Panc1 (cell line): ENCODE results near the gene LEMD2. TPM values are rescaled to one million over a fixed set of nuclear protein-coding genes. Genes with fewer than 3 reads are reported as not detected.

Source experiments
- ATAC-seq: fragments of 200-7000 bp; cut with Tn5 transposase; 2 replicates; pipeline ENCODE4 v1.9.1; 2020; ENCODE audit warnings: mild to moderate bottlenecking, moderate library complexity
- BruUV-seq: library from RNA; stranded (reverse); fragments of 400-500 nt; replicated peaks from 2 replicates; lab custom pipeline; 2021; lab: Mats Ljungman, UMichigan
- CTCF ChIA-PET: fragments of 300-600 bp; sonication (Branson Sonifier 250); formaldehyde crosslinking; loops from one replicate; lab custom pipeline; 2022; ENCODE audit warnings: antibody characterized with exemption; lab: Charles Lee
- POLR2A ChIA-PET: fragments of 300-600 bp; sonication (Branson Sonifier 250); formaldehyde crosslinking; loops from one replicate; lab custom pipeline; 2022; ENCODE audit warnings: antibody characterized with exemption; lab: Charles Lee
- DNase-seq: peaks from one replicate; pipeline ENCODE4 v3.0.0-alpha.2; 2010; ENCODE audit warnings: low read depth, low spot score
- H3K27ac ChIP-seq: 2 replicates; pipeline ENCODE4 v1.5.1; 2011; ENCODE audit warnings: mild to moderate bottlenecking, low read length, inconsistent platforms
- H3K27me3 ChIP-seq: fragments of 200-500 bp; sonication (Bioruptor generic); 2 replicates; pipeline ENCODE4 v1.6.0; 2014; ENCODE audit warnings: low read length, inconsistent platforms; ENCODE audit not compliant: control insufficient read depth, insufficient read depth
- H3K36me3 ChIP-seq: fragments of 200-500 bp; sonication (Bioruptor generic); 2 replicates; pipeline ENCODE4 v1.5.1; 2014; ENCODE audit warnings: inconsistent platforms, mild to moderate bottlenecking, low read length, moderate library complexity; ENCODE audit not compliant: control insufficient read depth, insufficient read depth
- H3K4me1 ChIP-seq: 2 replicates; pipeline ENCODE4 v1.5.1; 2011; ENCODE audit warnings: inconsistent platforms, mild to moderate bottlenecking, low read length, moderate library complexity; ENCODE audit not compliant: control insufficient read depth, insufficient read depth
- H3K4me3 ChIP-seq, 2 experiments: 2 replicates each; pipeline ENCODE4 v1.5.1; 2011 to 2012; ENCODE audit warnings: low read depth in 2 of 2, low read length in 2 of 2, mild to moderate bottlenecking in 2 of 2, inconsistent platforms in 1 of 2, moderate library complexity in 1 of 2
- H3K9me3 ChIP-seq: fragments of 200-500 bp; sonication (Bioruptor generic); 2 replicates; pipeline ENCODE4 v1.5.1; 2014; ENCODE audit warnings: low read depth, mild to moderate bottlenecking, inconsistent platforms, low read length, moderate library complexity; ENCODE audit not compliant: control insufficient read depth, insufficient read depth
- POLR2AphosphoS5 ChIP-seq: IDR thresholded peaks from 2 replicates; pipeline ENCODE4 v1.6.1; 2012; ENCODE audit warnings: mild to moderate bottlenecking, low read depth, low read length, moderate library complexity
- SIN3A ChIP-seq: IDR thresholded peaks from 2 replicates; pipeline ENCODE4 v1.6.1; 2012; ENCODE audit warnings: low read depth, mild to moderate bottlenecking, low read length, moderate library complexity, borderline replicate concordance; ENCODE audit not compliant: insufficient read depth
- TCF7L2 ChIP-seq: IDR thresholded peaks from 2 replicates; pipeline ENCODE4 v1.6.1; 2011; ENCODE audit warnings: mild to moderate bottlenecking, low read depth, low read length, inconsistent platforms
- in situ Hi-C: cut with HindIII; loops from 2 replicates; pipeline ENCODE4 v1.10.0; 2016; ENCODE audit warnings: low sequenced_read_pairs, low pct_unique_long_range_greater_than_20kb
- intact Hi-C: fragments of 100-400 bp; cut with micrococcal nuclease; formaldehyde crosslinking; loops from one replicate; pipeline ENCODE4 v1.10.0; 2022; ENCODE audit not compliant: unreplicated experiment
- total RNA-seq: library from RNA; stranded (reverse); gene quantifications from one replicate; pipeline ENCODE4 v1.2.1, GENCODE V29; 2021; ENCODE audit not compliant: unreplicated experiment
- TF ChIP-seq, protein P1 (sequence below), 2 experiments: IDR thresholded peaks; 2 replicates each; pipeline ENCODE4 v1.6.1; 2011 to 2012; ENCODE audit warnings: low read depth in 2 of 2, control low read depth in 1 of 2, low read length in 1 of 2, mild to moderate bottlenecking in 1 of 2, moderate library complexity in 1 of 2; ENCODE audit not compliant: insufficient read depth in 1 of 2
- TF ChIP-seq, protein P2 (sequence below): fragments of 450-650 bp; IDR thresholded peaks from 2 replicates; pipeline ENCODE4 v1.5.1; 2017; ENCODE audit warnings: mild to moderate bottlenecking

The LEMD2 gene
- total RNA-seq, 1 experiment from 2014 or later: 89.8 TPM

DNA sequence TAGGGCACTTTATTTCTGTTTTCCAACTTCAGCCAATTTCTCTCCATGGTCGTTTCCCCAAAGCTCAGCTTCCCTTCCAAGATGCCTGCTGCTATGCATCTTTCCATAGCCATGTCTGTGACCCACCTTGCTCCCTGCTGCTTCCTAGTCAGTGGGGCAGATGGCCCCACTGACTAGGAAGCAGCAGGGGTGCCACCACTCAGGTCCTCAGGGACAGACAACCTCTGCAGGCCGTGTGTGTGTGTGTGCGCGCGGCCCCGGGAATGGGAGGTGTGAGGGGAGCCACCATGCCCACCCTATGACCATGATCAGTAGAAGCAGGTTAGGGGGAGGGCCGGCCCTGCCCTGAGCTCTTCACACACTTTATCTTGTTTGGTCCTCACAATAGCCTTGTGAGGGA, 39.5 kb downstream of the LEMD2 start:
- no peak overlapping the region for H3K4me3 ChIP-seq
- TF ChIP-seq TCF7L2 (no peak), POLR2AphosphoS5 (no peak), SIN3A (no peak)
- TF ChIP-seq, protein P1, sequence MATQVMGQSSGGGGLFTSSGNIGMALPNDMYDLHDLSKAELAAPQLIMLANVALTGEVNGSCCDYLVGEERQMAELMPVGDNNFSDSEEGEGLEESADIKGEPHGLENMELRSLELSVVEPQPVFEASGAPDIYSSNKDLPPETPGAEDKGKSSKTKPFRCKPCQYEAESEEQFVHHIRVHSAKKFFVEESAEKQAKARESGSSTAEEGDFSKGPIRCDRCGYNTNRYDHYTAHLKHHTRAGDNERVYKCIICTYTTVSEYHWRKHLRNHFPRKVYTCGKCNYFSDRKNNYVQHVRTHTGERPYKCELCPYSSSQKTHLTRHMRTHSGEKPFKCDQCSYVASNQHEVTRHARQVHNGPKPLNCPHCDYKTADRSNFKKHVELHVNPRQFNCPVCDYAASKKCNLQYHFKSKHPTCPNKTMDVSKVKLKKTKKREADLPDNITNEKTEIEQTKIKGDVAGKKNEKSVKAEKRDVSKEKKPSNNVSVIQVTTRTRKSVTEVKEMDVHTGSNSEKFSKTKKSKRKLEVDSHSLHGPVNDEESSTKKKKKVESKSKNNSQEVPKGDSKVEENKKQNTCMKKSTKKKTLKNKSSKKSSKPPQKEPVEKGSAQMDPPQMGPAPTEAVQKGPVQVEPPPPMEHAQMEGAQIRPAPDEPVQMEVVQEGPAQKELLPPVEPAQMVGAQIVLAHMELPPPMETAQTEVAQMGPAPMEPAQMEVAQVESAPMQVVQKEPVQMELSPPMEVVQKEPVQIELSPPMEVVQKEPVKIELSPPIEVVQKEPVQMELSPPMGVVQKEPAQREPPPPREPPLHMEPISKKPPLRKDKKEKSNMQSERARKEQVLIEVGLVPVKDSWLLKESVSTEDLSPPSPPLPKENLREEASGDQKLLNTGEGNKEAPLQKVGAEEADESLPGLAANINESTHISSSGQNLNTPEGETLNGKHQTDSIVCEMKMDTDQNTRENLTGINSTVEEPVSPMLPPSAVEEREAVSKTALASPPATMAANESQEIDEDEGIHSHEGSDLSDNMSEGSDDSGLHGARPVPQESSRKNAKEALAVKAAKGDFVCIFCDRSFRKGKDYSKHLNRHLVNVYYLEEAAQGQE (IDR thresholded peaks at IDR 0.05; ENCODE audit: insufficient read depth in 1 of 2, low read depth in 2 of 2, low read length in 1 of 2): no peak
- TF ChIP-seq, protein P2, sequence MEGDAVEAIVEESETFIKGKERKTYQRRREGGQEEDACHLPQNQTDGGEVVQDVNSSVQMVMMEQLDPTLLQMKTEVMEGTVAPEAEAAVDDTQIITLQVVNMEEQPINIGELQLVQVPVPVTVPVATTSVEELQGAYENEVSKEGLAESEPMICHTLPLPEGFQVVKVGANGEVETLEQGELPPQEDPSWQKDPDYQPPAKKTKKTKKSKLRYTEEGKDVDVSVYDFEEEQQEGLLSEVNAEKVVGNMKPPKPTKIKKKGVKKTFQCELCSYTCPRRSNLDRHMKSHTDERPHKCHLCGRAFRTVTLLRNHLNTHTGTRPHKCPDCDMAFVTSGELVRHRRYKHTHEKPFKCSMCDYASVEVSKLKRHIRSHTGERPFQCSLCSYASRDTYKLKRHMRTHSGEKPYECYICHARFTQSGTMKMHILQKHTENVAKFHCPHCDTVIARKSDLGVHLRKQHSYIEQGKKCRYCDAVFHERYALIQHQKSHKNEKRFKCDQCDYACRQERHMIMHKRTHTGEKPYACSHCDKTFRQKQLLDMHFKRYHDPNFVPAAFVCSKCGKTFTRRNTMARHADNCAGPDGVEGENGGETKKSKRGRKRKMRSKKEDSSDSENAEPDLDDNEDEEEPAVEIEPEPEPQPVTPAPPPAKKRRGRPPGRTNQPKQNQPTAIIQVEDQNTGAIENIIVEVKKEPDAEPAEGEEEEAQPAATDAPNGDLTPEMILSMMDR: no peak
- BruUV-seq: no TSS peak
- H3K27me3 ChIP-seq: no peaks in the 10 kb centered on the region
- DNase-seq: no peak
- ATAC-seq: no peak
- in situ Hi-C loops (no loop called here), intact Hi-C loops (loop anchor here (10.0 kb wide), 1 partner anchor 405 kb away; no protein-coding TSS in a partner anchor)
- H3K9me3 ChIP-seq: no peaks in the 10 kb centered on the region
- peaks cover 14% of the 10 kb centered on the region for H3K4me1 ChIP-seq
- CTCF ChIA-PET: interaction anchor here (0.6 to 0.7 kb wide), 2 partner anchors 25 to 1247 kb away, joined by 6 to 9 read pairs; no protein-coding TSS in a partner anchor
- no peaks in the 10 kb centered on the region for H3K36me3 ChIP-seq
- no peak overlapping the region for H3K27ac ChIP-seq
- POLR2A ChIA-PET: no interaction called here

DNA sequence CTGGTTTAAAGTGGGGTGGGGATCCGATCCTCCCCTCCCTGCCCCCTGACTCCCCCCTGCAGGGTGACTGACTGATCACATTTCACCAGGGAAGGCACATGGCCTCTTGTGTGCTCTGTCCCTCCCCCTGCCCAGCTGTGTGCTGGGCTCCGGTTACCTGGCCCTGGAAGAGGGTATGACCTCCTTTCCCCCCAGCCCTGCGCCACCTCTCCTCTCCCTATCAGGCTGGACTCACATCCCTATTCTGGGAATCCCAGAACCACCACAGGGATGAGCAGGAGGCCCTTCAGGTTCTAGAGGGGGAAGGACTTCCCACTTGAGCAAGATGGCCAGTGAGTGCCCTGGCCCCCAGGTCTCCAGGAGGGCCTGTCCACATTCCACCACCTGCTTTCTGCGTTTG, 40.1 kb downstream of the LEMD2 start:
- intact Hi-C loops: loop anchor here (10.0 kb wide), 1 partner anchor 406 kb away; no protein-coding TSS in a partner anchor
- no TSS peak for BruUV-seq
- DNase-seq (no peak), ATAC-seq (no peak)
- Histone ChIP-seq H3K36me3 (no peaks in the 10 kb centered on the region), H3K27ac (no peak overlapping the region), H3K4me1 (peaks cover 14% of the 10 kb centered on the region), H3K27me3 (no peaks in the 10 kb centered on the region), H3K9me3 (no peaks in the 10 kb centered on the region), H3K4me3 (no peak overlapping the region)
- ChIA-PET POLR2A (interaction anchor here (0.7 kb wide), 1 partner anchor 1943 kb away, joined by 3 read pairs; no protein-coding TSS in a partner anchor), CTCF (interaction anchor here (0.7 kb wide), 1 partner anchor 1248 kb away, joined by 9 read pairs; no protein-coding TSS in a partner anchor)
- in situ Hi-C loops: no loop called here
- TF ChIP-seq, protein P2: no peak
- no peak for TF ChIP-seq POLR2AphosphoS5
- TF ChIP-seq SIN3A: no peak
- TF ChIP-seq, protein P1 (IDR thresholded peaks at IDR 0.05; ENCODE audit: insufficient read depth in 1 of 2, low read depth in 2 of 2, low read length in 1 of 2): no peak
- TF ChIP-seq TCF7L2: no peak
